NCI-H446 (cell line): ENCODE data around the gene KAZN.

Experiments used
- DNase-seq, 2 experiments: peaks; one replicate each; lab custom pipeline; 2025; lab: John Stamatoyannopoulos, UW

The KAZN gene

DNA sequence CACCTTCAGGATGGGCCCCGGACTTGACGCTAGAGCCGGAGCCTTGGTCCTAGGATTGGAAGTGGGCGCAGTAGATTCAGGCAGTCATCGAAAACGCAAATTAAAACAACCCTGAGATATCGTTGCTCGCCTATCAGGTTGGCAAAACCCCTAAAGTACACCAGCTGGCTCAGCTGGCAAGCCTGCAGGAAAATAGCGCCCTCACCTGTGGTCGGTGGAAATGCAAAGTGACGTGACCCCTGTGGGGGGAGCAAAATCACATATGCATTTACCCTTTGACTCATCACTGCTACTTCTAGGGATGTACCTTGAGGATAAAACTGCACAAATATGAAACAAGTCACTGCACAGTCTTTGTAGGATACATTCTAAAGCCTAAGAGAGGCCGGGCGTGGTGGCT lies 384.8 kb downstream of the KAZN start:
- DNase-seq, result no peak

DNA sequence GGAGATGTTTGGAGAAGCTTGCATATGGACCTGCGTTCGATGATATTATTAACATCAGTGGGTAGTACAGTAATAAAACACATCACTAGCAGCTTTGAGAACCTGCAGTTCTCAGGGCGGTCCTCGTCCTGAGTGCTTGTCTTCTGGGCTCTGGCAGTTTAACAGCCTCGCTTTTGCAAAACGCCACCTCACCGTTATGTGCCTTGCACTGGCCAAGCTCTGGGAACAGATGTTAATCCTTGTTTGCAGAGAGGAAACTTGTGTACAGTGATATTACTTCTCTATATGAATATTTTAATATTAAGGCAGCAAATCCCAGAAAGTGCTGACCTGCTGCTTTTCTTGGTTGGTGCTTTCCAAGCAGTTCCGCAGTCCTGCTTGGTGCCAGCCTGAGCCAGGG lies 387.7 kb downstream of the KAZN start:
- no peak for DNase-seq

DNA sequence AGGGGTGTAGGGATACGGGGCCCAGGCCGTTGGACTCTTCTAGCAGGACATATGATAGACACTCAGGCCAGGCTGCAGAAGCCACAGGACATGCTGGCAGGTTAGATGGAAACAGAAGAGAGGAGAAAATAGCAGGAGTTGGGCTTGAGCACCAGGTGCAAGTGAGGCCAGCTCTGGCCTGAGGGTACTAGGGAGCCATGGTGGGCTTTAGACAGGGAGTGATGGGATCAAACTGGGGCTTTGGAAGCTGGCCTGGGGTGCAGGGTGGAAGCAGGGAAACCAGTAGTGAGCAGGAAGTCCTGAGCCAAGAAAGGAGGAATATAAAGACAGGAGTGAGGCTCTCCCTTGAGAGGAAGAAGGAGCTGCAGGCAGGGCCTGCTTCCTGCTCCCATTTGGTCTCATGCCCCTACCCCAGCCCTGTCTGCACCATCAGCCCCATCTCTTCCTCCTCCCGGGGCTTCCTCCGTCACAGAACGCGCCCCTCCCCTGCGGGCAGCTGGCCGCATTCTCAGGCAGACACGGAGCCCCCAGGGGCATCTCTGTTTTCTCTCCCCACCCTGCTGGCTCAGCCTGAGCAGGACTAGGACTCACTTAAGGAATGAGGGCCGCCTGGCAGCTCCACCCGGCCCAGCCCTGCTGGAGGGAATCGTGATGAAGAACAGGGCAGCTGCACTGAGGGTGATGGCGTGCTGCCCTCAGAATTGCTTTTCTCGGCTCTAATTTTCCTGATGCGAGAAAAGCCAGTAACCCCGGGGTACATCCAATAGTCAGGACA lies 389.5 kb downstream of the KAZN start:
- no peak for DNase-seq

DNA sequence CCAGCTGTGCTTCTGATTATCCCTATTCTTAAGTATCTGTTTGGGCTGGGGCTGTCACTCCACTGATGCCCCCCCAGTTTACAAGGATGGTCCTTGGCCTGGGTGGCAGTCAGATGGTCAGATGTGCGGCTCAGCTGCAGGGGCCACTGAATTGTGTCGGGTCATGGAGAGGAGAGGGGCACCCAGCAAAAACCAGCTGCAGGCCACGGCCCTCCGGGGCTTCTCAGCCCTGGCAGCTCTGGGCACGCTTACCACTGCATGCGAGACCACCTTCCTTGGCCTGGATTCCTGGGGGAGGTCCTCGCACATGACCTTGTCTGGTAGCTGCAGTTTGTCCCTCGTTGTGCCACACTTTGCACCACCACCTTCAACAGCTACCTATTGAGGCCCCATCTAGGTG lies 390.2 kb downstream of the KAZN start:
- no peak for DNase-seq

DNA sequence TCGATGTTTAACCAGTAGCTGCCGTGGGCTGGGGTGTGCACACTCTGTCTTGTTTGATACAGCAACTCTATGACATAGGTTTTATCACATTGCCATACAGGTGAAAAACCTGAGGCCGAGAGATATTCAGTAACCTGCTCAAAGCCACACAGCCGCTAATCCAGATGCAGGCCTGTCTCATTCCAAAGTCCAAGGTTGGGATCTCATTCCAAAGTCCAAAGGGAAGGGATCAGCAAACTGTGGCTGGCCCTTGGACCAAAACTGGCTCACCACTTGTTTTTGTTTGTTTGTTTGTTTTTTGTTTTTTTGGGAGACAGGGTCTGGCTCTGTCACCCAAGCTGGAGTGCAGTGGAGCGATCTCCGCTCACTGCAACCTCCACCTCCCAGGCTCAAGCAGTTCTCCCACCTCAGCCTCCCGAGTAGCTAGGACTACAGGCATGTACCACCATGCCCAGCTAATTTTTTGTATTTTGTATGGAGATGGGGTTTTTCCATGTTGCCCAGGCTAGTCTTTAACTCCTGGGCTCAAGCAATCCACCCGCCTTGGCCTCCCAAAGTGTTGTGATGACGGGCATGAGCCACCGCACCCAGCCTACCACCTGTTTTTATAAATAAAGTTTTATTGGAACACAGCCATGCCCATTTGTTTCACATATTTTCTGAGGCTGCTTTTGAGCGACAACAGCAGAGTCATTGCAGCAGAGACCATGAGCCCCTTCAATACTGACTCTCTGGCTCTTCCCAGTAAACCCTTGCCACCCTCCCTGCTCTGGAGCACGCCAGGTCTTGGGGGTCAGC lies 391.6 kb downstream of the KAZN start:
- DNase-seq, result no peak

DNA sequence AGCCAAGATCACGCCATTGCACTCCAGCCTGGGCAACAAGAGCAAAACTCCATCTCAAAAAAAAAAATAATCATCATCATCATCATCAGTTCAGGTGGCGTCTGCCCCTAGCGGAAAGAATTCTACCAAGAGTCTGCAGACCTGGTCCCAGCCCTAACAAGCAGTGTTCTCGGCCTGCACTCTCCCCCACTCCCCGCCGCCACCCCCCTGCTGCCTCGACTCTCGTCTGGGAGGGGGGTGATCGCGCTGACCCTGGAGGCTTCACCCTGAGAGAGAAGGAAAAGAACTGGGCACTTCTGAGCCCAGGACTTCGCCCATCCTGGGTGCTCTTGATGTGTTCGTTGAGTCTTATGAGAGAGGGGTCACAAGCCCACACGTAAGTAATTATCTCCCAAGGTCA lies 394.9 kb downstream of the KAZN start:
- DNase-seq, result no peak

DNA sequence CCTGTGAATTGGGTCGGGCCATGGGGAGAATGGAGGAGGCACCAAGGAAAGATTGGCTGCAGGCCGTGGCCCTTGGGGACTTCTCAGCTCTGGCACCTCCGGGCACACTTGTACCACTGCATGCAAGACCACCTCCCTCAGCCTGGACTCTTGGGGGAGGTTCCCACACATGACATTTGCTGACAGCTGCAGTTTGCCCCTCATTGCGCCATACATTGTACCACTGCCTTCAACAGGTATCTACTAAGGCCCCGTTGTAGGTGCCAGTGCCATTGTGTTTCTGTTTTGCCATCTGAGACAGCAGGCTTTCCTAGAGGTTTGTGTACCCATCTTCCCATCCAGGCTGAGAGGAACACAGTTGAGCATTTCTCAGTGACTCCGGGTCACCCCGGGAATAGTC lies 395.7 kb downstream of the KAZN start:
- DNase-seq, result no peak

DNA sequence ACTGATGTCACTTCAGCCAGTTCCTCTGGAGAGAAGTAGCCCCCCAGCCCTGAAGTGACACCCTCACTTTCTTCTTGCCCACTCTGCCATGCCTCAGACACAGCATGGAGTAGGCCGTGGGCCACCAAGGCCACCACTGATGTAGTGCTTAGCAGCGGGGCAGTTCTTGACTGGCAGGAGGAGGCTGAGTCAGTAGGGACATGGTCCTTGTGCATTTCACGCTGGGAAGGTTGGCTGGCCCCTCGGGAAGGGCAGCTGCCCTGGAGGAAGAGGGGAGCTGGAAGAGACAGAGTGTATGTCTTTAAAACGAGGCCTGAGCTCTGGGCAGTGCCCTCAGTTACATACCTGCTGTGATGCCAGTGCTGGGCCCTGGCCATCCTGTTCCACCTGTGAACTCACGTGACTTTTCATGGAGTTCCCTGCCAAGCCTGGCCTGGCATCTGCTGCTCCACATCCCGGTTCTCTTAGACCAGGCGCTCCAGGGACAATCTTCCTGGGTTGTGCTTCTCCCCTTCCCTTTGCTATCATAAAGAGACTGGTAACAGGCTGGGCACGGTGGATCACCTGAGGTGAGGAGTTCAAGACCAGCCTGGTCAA lies 396.5 kb downstream of the KAZN start:
- DNase-seq, result no peak

DNA sequence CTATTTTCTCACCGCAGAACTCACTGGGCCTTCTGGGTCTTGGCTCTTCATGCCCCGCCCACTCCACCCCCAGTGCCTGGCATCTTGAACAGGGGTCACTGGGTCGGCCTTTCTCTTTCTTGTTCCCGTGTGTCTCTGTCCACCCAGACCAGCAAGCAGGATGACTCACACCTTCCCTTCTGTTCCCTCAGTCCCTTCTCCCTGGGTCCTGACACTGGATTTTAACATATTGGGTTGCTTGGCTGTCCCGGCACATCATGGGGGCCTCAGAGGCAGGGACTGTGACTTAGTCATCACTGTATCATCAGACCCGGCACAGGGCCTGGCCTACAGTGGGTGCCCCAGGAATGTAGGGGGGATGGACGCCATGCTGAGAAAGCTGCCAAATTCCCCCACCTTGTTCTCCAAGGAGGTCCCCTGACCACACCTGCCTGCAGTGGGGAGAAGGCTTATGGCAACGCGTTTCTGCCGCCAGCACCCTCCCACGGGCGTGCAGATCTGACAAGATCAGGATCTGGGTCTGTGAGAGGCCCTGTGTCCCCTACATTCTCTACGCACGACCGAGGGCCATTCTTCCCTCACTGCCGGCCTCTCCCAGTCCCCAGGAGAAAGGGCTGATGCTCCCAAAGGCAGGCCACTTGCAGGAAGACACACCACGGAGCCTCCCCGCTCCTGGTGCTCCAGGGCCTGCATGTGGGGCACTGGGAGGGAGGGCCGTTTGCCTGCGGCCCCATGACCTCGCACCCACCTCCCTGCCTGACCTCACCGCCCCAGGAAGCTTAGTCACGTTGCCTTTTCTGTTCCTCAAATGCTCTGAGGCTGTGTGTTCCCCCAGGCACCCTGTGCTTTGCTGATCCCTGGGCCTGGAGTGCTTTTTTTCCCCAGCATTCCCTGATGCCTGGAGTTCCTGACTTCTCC lies 397.9 kb downstream of the KAZN start:
- DNase-seq, result peak in 1 of 2 experiments; percentile 30

DNA sequence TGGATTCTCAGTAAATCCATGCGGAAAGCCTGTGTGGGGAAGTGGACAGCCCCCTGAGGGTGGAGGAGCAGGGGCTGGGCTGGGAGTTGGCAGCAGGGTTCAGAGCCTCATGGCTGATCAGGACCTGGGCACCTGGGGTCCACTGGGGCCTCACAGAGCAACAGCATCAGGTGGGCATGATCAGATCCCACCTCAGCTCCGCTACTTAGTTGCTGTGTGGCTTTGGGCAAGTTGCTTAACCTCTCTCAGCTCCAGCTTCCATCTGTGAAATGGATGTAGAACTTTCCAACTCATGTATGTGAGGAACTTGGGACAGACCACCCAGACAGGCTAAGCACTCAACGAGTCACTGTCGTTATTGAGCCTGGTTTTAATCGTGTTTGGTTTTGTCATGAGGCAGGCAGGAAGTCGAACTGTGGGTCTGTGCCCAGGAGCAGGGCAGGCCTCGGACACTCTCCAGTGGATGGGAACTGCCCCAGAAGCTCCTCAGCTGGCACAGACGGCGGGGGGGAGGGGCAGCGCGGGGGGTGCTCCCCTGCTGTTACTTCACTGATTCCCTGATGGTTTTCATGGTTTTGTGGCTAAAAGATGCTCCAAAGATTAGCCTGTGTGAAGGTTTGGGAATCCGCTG lies 399.3 kb downstream of the KAZN start:
- no peak for DNase-seq

DNA sequence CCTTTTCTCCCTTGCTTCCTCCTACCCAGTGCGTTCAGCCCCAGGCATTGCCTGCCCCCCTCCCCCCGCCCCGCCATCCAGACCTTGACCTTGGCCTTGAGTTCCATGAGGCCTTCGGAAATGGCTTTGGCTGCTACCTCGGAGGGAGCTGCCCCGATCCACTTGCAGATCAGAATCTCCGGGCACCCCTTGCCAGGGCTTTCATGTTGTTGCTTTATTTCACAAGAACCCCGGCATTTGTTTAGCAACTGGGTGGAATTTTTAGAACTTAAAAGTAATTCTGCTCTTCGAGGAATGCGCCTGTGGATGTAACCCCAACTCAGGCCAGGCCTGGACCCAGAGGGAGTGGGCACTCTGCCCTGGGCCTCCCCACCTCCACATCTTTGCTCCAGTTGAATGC lies 401.0 kb downstream of the KAZN start:
- DNase-seq, result no peak

DNA sequence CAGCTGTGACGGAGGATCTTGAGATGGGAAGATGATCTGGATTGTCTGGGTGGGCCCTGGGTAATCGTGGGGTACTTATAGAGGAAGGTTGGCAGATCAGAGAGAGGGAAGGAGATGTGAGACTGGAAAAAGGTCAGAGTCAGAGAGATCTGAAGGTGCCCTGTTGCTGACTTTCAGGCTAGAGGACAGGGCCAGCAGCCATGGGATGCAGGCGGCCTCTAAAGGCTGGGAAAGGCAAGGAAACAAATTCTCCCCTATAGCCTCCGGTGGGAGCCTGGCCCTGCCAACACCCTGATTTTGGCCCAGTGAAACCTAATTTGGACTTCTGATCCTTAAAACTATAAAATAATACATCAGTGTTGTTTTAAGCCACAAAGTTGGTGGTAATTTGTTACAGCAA lies 401.5 kb downstream of the KAZN start:
- no peak for DNase-seq

DNA sequence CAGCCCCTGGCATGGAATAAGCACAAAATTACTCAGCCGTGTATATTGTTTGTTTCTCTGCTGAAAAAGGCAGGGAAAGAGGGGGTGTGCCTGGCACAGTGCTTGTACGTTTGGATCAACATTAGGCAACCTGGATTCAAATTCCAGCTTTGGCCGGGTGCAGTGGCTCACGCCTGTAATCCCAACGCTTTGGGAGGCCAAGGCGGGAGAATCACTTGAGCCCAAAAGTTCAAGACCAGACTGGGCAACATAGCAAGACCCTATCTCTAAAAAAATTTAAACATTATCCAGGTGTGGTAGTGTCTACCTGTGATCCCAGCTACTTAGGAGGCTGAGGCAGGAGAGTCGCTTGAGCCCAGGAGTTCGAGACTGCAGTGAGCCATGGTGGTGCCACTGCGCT lies 402.2 kb downstream of the KAZN start:
- no peak for DNase-seq

DNA sequence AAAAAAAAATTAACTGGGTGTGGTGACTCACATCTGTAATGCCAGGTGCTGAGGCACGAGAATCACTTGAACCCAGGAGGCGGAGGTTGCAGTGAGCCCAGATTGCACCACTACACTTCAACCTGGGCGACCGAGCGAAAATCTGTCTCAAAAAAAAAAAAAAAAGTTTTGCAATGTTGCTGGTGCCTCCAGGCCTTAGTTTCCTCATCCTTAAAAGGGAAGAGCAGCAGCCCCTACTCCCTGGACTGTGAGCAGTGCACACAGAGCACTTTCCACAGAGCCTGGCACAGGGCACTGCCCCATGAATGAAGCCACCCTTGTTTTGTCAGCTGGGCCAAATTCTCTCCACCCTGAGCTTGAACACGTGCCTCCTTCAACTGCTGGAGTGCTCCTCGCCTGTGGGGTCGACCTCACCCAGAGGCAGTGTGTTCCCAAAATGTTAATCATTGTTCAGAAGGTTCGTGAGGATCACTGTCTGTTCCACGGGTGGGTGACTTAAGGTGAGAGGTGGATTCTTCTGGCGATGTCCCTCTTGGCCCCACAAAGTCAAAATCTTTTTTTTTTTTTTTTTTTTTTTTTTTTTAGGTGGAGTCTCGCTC lies 402.9 kb downstream of the KAZN start:
- DNase-seq, result no peak

DNA sequence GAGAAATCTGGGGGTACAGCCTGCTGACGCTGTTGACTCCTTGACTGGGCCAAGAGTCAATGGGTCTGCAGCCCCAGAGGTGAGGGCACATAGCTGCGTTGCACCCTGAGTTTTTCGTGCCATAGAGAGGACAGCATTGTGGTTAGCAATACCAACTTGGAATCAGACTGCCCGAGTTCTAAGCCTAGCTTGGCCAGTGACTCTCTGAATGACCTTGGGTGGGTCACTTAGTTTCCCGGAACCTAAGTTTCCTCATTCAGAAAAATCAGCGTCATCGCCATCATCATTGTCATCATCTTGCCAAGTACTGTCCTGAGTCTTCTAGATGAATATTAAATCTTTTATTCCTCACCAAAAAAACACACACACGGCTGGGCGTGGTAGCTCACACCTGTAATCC lies 403.8 kb downstream of the KAZN start:
- DNase-seq, result no peak

DNA sequence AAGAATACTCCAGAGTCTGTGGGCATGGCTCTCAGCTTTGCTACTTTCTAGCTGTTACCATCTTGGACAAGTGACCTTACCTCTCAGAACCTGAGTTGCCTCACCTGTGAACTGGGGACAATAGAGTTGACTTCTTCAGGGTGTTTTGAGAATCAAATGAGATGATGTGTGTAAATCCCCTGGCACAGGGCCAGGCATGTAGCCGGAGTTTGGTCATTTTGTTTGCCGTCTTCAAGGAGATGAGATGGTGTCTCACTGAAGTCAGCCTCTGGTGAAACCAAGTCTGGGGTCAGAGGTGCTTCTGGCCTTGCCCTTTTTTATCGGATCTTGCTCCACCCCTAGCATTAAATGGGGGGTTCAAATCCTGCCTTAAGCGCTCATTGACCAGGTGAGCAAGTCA lies 405.9 kb downstream of the KAZN start:
- no peak for DNase-seq

DNA sequence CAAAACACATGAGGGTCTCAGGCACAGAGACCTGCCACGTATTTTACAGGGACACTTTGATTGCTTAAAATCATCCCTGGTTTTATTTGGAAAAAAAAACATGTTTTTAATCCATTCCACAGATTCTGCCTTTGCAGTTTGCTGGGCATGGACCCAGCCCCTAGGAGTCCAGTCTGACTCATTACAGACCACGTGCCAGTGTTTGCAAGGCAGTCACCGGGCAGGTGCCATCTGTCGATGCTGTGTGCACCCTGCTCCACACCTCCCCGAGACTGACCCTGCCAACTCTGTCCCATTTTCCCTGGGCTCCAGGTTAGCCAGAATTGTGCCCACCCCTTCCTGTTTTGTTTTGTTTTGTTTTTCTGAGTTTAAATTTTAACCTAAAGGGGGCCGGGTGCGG lies 406.6 kb downstream of the KAZN start:
- peak; percentile 52 to 88 for DNase-seq

DNA sequence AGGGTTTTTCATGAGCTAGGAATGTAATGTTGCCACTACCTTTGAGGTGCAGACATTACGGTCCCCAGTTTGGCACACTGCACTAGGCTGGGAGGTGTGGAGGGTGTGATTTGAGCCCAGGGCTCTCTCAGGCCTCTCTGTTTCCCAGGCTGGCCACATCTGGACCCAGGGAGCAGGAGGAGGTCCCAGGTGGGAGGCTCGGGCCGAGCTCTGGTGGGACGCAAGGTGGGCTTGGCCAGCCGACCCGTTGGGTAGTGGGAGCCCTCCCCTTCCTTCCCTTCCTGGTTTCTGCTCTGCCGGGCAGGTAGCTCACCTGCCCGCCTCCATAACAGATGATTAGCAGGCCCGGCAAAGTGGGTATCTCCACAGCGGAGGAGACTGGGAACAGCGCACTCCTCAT lies 408.9 kb downstream of the KAZN start:
- DNase-seq, result no peak

DNA sequence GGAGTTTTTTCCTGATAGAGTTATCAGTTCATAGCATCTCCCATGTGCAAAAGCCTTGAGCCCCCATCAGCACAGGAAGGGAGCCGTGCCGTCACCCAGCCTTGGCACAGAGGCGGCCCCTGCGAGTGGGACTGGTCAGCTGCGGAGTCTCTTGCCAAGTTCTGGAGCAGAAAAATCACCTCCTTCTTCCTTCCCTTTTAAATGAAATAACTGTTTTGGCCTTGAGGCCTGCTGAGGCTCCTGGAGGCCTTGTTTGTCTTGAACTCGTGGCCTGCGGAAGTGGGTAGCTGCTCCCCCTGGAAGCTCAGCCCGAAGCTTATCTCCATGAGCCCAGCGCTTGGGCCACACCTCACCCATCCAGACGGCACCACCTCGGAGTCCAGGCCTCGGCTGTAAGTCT lies 409.4 kb downstream of the KAZN start:
- DNase-seq, result no peak

DNA sequence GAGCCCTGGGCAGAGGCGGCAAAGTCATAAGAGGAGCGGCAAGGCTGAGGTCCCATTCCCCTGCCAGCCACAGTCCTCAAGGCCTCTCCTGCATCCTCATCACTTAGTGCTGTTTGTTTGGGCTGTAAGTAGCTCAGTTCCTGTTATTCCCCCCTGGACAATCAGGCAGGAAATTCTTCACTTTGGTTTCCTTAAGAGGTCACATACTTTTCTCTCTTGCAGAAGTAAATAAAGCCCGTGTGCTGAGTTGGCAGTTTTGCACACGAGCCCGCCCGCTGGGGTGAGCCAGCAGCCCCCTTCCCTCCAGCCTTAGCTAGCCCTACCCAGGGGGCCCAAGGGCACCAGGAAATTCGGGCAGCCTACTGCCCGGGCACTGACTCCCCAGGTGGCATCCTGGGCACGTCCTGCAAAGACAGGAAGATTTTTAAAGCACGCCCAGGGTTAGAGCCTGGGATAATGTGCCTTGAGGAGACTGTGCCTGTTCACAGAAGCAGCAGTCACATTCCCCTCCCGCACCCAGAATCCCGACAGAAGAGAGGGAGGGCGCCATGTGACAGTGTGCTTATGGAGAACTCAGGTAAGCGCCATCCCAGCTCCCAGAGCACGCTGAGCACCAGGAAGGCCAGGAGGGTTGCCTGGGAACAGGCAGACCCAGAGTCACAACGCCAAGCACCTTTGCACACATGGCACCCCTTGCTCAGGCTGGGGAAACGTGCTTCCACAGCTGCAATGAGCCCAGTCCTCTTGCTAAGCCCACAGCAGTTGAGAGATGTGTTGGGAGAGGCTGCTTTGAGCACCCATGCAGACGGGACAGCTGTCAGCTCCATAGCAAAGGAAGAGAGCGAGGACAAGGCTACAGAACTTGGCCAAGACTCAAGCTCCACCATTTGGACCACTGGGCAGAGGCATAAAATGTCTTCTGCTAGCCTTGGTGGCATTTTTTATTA lies 410.6 kb downstream of the KAZN start:
- DNase-seq, result peak; percentile 19 to 75
